Measurements from ENCODE around the gene SLCO2B1. TPM values are rescaled to one million over a fixed set of nuclear protein-coding genes. Genes with fewer than 3 reads are reported as not detected.

The SLCO2B1 gene
- total RNA-seq, 1 donor from 2014 or later: 0.18 TPM

DNA sequence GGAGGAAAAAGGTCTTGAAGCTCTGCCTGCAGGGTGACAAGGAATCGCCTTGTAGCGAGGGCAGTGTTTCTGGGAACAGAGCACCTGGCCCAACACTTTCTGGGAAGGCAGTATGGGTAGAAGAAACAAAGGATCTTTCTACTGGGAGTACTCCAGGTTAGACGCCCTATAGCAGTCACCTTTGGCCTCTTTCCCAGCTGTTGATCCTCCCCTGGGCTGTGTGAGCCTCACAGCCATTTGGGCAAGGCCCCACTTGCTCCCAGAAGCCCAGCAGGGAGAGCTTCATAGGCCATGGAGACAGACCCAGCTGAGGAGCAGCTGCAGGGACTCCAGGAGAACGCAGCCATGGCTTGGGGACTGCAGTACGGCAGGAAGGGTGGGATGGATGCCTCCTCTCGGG lies 1.2 kb downstream of the SLCO2B1 start:
- no peak overlapping the region for H3K4me3 Mint-ChIP-seq
- ATAC-seq (ENCODE audit: low read depth): no peak
- no peak for DNase-seq
- H3K9me3 Mint-ChIP-seq: no peaks in the 10 kb centered on the region
- peaks cover 19% of the 10 kb centered on the region for H3K27me3 Mint-ChIP-seq
- no peaks in the 10 kb centered on the region for H3K36me3 Mint-ChIP-seq (ENCODE audit: low read depth)
- intact Hi-C loops (cut with micrococcal nuclease): no loop called here
- TF ChIP-seq, protein P1, sequence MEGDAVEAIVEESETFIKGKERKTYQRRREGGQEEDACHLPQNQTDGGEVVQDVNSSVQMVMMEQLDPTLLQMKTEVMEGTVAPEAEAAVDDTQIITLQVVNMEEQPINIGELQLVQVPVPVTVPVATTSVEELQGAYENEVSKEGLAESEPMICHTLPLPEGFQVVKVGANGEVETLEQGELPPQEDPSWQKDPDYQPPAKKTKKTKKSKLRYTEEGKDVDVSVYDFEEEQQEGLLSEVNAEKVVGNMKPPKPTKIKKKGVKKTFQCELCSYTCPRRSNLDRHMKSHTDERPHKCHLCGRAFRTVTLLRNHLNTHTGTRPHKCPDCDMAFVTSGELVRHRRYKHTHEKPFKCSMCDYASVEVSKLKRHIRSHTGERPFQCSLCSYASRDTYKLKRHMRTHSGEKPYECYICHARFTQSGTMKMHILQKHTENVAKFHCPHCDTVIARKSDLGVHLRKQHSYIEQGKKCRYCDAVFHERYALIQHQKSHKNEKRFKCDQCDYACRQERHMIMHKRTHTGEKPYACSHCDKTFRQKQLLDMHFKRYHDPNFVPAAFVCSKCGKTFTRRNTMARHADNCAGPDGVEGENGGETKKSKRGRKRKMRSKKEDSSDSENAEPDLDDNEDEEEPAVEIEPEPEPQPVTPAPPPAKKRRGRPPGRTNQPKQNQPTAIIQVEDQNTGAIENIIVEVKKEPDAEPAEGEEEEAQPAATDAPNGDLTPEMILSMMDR (IDR thresholded peaks at IDR 0.05): no peak
- H3K4me1 Mint-ChIP-seq: no peaks in the 10 kb centered on the region
- ChIA-PET POLR2A (no interaction called here), CTCF (no interaction called here)
- H3K27ac Mint-ChIP-seq: no peak overlapping the region

GRCh38 chr11:75152651-75153427 lies 1.9 kb downstream of the SLCO2B1 start:
- CTCF ChIA-PET: interaction anchor here (1.1 to 1.3 kb wide), 2 partner anchors 11 to 88 kb away, joined by 3 read pairs; no protein-coding TSS in a partner anchor
- intact Hi-C loops (cut with micrococcal nuclease): no loop called here
- TF ChIP-seq, protein P1 (IDR thresholded peaks at IDR 0.05): no peak
- H3K36me3 Mint-ChIP-seq (ENCODE audit: low read depth): no peaks in the 10 kb centered on the region
- DNase-seq (no peak), ATAC-seq (ENCODE audit: low read depth) (no peak)
- no peaks in the 10 kb centered on the region for H3K4me1 Mint-ChIP-seq
- POLR2A ChIA-PET: no interaction called here
- H3K4me3 Mint-ChIP-seq: no peak overlapping the region
- H3K27ac Mint-ChIP-seq: no peak overlapping the region
- no peaks in the 10 kb centered on the region for H3K9me3 Mint-ChIP-seq
- peaks cover 18% of the 10 kb centered on the region for H3K27me3 Mint-ChIP-seq

- Mint-ChIP-seq H3K36me3 (ENCODE audit: low read depth) (no peaks in the 10 kb centered on the region), H3K27ac (no peak overlapping the region), H3K27me3 (peaks cover 18% of the 10 kb centered on the region), H3K4me3 (no peak overlapping the region), H3K9me3 (no peaks in the 10 kb centered on the region), H3K4me1 (no peaks in the 10 kb centered on the region)
- intact Hi-C loops (cut with micrococcal nuclease): no loop called here
- ATAC-seq (ENCODE audit: low read depth) (no peak), DNase-seq (no peak)
- CTCF ChIA-PET: no interaction called here
- POLR2A ChIA-PET: no interaction called here
- TF ChIP-seq, protein P1 (IDR thresholded peaks at IDR 0.05): no peak
These were observed 4.0 kb downstream of the SLCO2B1 start for GRCh38 chr11:75154646-75155569.

GRCh38 chr11:75155570-75156422 lies 4.9 kb downstream of the SLCO2B1 start:
- no peak overlapping the region for H3K27ac Mint-ChIP-seq
- POLR2A ChIA-PET: no interaction called here
- peaks cover 3% of the 10 kb centered on the region for H3K9me3 Mint-ChIP-seq
- CTCF ChIA-PET: interaction anchor here (2.3 kb wide), 1 partner anchor 15 kb away, joined by 8 read pairs; no protein-coding TSS in a partner anchor
- no peaks in the 10 kb centered on the region for H3K4me1 Mint-ChIP-seq
- no peaks in the 10 kb centered on the region for H3K36me3 Mint-ChIP-seq (ENCODE audit: low read depth)
- H3K4me3 Mint-ChIP-seq: no peak overlapping the region
- ATAC-seq (ENCODE audit: low read depth): no peak
- DNase-seq: no peak
- intact Hi-C loops (cut with micrococcal nuclease): no loop called here
- TF ChIP-seq, protein P1 (IDR thresholded peaks at IDR 0.05): no peak
- peaks cover 13% of the 10 kb centered on the region for H3K27me3 Mint-ChIP-seq
